Epidermal melanocyte (primary cell): ENCODE measurements around the gene GCK.

Experiments
- DNase-seq: peaks from one replicate; pipeline ENCODE4 v3.0.0; 2011; ENCODE audit warnings: low spot score; ENCODE audit not compliant: insufficient read length

The GCK gene

DNA sequence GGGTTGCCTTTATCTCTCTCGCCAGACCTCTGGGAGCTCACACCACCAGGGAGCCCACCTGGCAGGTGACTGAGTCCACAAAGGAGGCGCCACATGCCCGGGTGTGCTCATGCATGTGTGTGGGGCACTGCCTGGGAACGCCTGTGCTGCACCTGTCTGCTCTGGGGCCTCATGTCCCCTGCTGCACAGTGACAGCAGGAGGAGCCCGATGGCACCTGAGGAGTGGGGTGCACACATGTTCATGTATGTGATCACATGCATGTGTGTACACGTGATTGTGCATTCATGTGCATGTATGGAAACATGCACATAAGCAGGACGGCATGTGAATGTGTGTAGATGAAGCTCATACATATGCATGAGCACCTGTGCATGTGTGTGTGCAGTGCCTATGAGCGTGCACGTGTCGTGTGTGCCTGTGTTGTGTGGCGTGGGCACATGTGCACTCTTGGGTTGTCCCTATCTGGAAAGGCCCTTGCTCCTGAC, 33.6 kb upstream of the GCK start:
- DNase-seq: no peak

DNA sequence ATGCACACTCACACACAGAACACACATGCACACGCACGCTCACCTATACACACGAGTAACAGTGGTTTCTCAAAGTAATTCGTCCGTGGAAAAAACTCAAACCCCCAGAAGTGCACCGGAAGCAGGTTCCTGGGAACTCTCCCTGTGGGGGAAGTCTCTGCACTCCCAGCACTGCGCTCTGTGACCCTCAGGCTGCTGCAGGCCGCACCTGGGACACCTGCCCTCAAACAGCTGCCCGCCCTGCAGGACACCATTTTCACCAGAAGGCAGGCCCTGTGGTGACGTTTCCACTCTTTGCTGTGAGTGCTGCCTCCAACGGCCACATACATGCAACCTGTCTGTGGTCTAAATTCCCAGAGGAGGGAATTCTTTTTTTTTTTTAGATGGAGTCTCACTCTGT, 32.8 kb upstream of the GCK start:
- DNase-seq: no peak

DNA sequence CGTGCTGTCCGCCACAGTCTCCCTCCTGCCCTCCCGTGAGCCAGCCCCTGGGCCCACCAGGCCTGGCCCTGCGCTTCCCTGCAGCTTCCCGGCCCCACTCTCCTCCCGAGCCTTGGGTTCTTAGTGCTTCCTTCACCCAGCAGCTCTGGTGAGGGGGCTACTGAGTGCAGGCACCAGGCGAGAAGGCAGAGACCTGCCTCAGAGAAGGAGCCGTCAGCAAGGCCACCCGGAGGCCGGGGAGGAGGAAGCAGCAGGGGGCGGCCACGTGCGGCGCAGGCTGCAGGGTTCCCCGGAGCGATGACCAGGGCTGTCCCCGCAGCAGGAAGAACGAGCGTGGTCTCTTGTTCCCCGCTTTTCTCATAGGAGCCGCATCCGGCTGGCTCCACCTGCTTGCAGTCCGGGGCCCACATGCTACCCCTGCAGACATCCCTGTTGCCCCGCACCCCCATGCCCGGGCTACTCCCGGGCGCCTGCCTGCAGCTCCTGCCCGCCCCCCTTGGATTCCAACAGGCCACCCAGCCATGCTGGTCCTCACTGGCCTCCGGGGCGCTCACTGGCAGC, 32.1 kb upstream of the GCK start:
- no peak for DNase-seq

DNA sequence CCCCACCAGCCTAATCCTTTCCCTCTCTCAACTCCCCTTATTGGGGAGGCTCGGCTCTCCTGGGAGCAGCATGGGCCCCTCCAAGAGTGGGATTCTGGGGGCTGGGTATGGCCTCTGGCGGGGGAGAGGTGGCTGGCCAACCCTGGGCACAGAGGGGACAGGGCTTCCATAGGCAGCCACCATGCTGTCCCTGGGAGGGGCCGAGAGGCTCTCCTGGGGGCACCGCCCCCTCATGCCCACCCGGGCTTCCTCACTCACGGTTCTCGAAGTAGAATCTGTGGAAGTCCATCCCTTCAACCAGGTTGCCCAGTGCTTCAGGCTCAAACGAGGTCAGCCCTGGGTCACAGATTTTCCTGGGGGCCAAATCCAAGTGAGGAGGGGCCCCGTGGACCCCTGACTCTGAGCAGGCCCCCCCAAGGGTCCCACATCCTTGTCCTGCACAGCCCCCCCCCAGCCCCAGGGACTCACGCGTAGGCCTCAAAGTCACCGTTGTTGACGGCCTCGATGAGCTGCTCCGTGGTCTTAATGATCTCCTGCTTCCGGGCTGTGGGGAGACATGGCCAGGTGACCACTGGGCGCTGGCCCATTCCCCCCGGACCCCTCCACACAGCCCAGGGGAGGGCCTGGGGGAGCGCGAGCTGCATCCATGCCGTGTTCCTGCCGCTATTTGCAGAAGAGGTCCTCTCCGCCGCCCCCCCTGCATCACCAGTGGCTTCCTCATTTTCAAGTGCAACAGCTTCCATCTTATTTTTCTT, 31.3 kb upstream of the GCK start:
- no peak for DNase-seq

DNA sequence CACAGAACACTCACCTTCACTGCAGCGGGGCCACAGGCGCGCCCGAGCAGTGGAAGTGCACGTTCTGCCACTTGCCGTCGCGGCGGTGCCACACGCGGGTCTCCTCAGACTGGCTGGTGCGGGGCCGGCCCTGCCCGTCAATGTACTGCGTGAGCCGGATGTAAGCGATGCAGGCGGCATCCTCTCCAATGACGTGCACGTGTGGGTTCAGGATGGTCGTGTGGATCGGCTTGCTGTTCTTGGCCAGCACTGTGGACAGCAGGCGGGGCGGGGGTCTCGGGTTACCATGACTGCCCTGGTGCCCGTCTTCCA, 30.8 kb upstream of the GCK start:
- no peak for DNase-seq

DNA sequence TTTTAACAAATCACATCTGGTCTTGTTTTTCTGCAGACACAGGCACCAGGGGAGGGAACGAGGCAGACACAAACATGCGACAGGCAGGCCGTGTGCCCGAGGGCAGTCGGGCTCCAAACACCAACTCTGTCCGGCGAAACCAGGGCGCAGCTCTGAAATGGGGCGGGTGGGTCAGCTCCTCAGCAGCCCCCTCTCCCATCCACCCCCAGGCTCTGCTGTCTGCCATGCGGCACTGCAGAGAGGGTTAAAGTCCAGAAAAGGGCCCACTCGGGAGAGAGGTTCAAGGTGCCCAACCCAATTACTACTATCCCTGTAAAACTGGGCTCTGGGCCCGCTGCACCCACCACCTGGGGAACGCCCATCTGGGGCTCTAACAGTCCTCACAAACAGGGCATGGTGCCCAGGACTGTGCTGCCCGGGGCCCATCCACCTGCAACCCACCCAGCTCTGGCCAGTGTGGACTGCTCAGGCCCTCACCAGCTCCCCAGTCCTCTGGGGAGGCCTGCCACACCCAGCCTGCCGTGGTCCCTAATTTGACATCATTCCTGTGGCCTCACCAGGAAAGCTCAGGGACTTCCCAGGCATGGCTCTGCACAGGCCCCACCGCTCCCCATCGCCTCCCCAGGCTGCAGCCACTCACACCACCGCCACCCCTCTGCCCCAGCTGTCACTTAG, 30.3 kb upstream of the GCK start:
- DNase-seq: no peak

DNA sequence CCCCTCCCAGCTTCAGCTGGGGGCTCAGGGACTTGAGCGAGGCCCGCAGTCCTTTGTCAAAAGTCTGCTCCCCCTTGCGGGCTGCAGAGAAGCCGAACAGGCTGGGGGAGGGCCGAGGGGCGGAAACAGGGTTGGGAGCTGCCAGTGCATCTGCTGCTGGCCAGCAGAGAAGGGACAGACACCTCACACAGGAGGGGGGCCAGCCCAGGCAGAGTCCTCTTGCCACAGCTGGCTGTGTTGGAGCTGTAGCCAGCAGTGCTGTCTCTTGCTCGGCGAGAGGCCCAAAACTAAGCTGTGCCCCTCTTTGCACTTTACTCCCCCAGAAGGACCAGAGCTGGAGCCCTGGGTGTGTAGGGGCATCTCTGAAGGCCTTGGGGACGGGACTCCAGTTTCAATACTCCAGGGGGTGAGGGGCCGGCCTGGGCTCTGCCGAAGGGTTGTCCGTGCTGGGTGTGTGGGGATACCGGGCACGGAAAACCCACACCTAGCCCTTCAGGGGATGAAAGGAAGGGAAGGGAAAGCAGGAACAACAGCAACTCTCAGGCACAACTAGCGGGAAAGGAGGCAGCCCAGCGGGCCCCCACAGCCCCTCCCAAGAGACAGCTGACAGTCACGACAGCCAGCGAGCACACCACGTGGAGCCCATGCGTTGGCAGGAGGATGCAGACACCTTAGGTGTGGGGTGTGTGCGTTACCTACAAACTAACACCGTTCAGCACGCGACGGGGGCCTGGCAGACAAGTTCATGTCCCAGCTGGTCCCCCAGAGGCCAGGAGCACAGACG, 29.4 kb upstream of the GCK start:
- DNase-seq: no peak

DNA sequence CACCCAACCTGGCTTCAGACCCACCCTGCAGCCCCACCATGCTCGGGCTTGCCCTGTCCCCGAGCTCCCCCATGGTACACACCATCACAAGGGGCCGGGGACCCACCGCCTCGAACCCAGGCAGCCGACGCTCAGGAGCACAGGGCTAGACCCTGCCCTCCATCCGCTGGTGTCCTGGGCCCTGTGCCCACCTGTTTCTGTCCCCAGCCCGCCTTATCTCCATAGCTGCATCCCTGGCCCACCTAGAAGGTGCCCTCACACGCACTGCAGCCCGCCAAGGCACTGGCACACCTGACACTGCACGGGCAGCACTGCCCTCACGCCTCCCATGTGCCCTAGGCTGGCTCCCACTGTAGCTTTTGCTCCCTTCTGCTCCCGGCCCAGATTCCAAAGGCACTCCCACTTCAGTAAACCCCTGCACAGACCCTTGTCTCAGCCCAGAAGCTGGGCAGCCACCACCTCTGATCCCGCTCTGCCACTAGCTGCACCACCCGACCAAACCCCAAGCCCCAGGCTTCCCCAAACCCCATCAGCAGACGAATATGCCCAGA, 28.7 kb upstream of the GCK start:
- no peak for DNase-seq

DNA sequence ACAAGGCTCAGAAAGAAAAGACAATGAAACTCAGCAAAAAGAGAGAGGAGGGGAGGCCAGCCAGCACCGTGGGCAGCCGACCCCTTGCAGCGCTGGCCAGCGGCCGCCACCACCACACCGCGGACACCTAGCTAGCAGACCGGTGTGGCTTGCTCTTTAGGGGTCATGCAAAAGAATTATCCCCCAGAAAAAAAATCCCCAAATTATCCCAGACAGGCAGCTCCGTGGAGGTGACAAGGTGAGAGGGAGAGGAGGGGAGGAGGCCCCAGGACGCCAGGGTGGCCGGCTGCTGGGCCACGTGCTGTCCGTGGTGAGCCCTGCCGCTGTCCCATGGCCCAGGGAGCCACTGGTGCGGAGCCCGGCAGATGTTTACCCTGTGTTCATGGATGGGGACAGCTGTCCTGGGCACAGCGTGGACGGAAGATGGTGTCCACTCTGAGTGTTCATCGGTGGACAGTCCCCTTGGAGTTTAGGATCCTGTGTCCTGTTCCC, 28.0 kb upstream of the GCK start:
- DNase-seq: no peak

DNA sequence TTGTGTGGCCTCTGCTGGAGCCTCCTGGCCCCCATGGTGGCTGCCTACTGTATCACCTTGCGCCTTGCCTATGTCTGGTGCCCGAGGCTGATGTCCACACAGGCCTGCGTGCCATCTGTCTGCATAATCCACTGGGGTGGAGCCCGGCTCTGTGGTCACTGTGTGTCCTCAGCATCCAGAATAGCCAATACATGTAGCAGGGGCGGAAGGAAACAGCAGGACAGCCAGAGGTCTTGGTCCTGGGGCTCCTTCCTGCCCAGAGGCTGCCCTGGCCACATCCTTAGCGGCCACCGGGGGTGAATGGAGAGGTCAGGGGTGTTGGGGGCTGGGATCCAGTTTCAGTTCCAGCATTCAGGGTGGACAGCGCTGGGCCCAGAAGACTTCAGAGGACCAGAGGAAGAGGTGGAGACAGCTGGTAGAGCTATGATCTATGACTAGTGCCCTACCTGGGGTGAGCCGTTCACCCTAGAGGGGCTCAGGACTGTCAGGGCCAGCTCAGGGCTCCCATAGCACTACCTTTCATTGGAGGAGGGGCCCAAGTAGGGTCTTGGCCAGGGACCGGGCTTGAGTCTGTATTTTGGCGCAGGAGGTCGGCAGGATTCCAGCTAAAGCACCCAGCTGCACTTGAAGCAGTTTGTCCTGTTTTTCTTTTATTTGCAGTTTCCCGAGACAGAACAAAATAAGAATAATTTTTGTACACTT, 27.4 kb upstream of the GCK start:
- DNase-seq: no peak

DNA sequence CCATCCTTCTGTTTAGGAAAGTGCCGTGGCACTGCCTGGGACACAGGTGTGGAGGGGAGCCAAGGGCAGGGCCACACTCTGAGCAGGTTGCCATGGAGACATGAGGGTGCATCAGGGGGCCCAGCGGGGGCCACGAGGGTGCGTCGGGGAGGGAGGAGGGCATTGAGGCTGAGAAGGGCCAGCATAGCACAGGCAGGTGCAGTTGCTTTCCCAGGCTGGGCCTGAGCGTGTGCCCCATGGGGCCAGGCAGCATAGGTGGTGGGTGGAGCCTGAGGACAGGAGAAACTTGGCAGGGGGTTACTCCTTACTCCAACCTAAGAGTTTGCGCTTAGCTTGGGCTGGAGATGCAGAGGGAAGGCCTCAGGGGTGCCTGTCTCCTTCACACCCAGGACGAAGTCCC, 26.8 kb upstream of the GCK start:
- DNase-seq: no peak

DNA sequence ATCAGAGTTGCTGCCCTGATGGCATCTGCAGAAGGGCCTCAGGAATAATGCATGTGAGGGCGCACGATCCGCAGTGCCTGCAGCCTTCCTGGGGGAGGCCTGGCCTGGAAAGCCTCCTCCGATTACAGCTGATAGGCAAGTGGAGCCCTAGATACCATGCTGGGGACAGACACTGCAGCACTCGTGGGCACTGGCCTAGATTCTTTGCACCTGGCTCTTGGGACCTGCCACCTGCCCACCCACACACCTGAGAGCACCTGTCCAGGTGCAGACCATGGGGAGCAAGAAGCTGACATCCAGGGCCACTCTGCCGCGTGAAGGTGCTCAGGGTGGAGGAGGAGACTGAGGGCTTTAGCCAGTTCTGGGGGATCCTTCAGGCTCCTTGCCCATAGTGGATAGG, 26.3 kb upstream of the GCK start:
- no peak for DNase-seq

DNA sequence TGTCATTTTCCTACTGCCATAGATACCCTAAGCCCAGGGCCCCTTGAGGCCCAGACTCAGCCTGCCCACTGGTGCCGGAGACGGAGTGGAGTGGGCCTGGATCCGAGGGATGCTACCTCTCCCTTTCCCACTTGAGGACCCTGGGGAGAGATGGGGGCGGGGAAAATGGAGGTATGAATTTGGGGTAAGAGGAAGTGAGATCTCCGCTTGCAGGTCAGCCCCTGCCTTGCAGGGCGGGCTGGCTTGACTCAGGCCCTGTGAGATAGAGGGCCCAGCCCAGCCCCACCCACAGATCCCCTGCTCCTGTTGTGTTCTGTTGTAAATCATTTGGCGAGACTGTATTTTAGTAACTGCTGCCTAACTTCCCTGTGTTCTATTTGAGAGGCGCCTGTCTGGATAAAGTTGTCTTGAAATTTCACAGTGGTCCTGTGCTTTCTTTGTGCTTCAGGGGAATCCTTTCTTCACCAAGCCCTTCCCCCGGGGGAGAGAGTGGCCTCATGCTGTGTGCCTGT, 24.7 kb upstream of the GCK start:
- no peak for DNase-seq

DNA sequence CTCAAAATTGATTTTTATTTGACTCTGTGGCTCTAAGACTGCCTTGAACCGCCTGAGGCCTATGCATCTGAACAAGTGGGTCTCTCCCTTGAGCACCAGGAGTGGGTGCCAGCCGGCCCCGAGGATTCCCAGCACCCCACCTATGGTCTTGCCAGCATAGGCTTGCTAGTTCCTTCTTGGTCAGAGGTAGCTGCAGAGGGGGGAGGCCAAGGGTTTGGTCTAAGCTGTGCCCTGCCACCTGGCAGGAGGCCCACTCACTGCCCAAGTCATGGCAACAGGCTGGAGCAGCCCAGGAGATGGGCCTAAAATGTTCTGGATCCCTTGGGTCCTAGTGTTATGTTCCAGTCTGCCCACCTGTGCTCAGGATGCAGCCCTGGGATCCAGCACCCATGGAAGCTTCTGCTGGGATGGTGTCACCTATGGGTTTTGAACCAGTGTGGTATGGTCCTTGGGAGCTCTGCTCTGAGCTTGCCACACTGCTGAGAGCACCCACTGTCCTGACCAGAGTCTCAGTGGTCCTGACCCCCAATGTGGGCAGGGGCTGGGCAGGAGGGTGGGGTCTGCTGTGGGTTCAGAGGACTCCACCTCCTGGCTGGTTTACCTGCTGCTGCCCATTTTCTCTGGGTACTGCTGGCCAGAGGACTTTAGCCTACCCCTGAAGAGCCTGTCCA, 24.1 kb upstream of the GCK start:
- no peak for DNase-seq

DNA sequence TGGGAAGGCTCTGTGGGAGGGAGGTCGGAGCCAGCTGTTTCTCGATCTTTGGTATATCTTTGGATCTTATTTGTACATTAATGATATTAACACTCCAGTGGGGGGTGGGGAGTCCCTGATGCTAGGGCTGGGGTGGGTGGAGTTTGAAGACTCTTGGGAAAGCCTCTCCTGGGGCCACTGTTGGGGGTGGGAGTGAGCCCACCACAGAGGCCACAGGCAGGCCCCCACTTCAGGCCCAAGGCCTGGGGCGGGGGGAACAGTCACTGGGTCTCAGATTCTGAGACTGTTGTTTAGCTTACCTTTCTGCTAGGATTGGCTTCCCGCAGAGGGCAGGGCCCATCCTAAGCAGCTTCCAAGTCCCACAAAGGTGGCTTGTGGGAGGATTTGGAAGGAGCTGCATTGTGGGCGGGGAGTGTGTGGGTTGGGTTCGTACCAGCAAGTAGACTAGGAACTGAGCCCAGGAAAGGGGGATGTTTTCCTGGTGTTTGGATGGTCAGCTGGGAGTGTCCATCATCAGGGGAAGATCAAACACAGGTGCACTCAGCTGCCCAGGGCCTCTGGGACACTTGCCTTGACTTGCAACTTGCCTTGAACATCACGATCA, 23.4 kb upstream of the GCK start:
- DNase-seq: no peak

DNA sequence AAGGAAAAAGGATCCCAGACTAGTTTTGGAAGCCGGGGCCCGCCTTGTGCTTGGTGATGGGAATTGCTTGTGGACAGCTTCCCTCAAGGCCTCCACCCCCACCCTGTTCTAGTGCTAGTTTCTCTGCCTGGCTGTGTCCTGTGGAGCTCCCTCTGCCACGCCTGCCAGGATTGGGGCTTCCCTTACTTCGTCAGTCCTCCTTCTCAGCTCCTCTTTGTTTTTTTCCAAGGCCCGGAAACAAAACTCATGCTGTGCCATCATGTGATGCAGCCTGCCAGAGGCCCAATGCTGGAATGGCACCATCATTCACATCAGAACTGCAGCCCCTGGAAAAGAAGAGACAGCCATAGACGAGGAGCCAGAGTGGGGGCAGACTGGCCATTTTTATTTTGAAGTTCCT, 22.8 kb upstream of the GCK start:
- DNase-seq: peak; percentile 92

DNA sequence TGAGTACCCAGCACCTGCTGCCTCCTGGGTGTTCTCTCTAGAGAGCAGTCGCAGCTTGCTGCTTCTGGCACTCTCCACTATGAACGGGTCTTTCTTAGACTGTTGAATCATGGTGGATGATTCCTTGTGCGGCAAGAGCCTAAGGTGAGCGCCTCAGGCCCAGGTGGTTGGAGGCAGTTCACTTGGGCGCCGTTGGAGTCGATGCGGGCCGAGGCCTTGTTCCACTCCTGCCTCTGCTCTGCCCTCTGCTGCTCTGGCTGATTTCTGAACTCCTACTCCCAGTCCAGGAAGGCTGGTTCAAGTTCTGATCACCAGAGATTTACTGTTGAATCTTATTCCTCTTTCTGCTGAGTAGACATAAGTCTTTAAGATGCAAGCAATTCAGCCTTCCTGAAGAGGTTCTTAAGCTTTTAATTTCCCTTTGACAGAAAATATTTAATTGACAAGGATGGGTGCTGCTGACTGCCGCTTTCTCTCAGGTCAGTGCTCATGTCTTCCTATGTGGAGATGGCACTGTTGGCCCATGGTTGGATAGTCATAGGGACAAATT, 22.0 kb upstream of the GCK start:
- no peak for DNase-seq

DNA sequence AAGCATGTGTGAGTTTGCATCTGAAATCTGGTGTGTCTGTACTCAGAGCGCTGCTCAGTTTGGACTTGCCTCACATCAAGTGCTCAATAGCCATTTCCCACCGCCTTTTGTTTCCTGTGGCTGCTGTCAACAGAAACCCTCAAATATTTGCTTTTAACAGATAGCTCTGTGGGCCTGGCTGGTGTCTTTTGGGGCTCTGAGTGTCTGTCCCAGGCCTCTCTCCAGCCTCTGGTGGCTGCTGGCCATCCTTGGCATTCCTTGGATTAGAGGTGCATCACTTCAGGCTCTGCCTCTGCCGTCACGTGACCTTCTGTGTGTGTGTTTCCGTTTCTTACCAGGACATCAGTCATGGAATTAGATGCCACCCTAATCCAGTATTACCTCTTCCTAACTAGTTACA, 20.9 kb upstream of the GCK start:
- DNase-seq: no peak

DNA sequence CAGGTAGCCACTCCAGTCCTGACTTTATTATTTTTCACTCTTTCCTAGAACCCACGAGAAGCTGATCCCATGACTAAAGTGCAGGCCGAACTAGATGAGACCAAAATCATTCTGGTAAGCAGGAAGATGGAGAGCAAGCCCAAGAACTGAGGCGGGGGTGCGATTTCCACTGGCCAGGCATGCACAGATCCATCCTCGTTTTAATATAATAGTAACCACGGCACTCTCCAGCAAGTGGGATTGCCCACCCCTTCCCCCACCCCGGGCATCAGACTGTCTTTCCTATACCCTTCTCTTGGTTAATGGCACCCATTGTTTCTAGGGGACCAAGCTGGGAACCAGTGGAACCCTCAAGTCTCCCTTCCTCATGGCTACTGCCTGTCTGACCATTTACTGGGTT, 18.8 kb upstream of the GCK start:
- no peak for DNase-seq

DNA sequence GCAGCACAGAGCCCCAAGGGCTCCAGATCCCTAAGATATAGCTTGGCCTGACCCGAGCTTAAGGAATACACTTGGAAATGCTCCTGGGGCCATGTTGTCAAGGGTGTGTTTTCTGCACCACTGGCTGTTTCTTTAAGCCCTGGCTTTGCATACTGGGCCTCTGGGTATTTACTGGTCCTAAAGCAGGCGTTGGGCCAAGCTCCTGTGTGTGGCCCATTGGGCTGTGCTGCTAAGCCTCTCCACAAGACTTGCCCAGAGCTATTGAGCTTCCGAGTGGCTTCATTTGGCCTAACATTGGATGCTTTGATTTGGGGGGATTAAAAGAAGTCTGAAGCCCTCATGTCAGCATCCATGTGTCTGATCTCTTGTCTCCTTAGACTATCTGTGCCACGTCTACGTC, 16.8 kb upstream of the GCK start:
- DNase-seq: no peak
